Epithelial cell of esophagus (primary cell): ENCODE measurements around the gene CLIP3.

Experiments used
- DNase-seq: peaks from one replicate; pipeline ENCODE4 v3.0.0; 2010; ENCODE audit warnings: low read depth
- H3K4me3 ChIP-seq: 2 replicates; pipeline ENCODE4 v1.5.1; 2011; ENCODE audit warnings: mild to moderate bottlenecking, low read length, control low read depth
- TF ChIP-seq, protein P1 (sequence below): IDR thresholded peaks from 2 replicates; pipeline ENCODE4 v1.5.1; 2011; ENCODE audit warnings: low read depth, mild to moderate bottlenecking, low read length, control low read depth, inconsistent platforms; ENCODE audit not compliant: insufficient read depth; ENCODE audit errors: missing control alignments

CLIP3 gene

GRCh38 chr19:36028313-36029041, 4.2 kb downstream of the CLIP3 start:
- no peak for DNase-seq
- no peak overlapping the region for H3K4me3 ChIP-seq
- TF ChIP-seq, protein P1, sequence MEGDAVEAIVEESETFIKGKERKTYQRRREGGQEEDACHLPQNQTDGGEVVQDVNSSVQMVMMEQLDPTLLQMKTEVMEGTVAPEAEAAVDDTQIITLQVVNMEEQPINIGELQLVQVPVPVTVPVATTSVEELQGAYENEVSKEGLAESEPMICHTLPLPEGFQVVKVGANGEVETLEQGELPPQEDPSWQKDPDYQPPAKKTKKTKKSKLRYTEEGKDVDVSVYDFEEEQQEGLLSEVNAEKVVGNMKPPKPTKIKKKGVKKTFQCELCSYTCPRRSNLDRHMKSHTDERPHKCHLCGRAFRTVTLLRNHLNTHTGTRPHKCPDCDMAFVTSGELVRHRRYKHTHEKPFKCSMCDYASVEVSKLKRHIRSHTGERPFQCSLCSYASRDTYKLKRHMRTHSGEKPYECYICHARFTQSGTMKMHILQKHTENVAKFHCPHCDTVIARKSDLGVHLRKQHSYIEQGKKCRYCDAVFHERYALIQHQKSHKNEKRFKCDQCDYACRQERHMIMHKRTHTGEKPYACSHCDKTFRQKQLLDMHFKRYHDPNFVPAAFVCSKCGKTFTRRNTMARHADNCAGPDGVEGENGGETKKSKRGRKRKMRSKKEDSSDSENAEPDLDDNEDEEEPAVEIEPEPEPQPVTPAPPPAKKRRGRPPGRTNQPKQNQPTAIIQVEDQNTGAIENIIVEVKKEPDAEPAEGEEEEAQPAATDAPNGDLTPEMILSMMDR: no peak

DNA sequence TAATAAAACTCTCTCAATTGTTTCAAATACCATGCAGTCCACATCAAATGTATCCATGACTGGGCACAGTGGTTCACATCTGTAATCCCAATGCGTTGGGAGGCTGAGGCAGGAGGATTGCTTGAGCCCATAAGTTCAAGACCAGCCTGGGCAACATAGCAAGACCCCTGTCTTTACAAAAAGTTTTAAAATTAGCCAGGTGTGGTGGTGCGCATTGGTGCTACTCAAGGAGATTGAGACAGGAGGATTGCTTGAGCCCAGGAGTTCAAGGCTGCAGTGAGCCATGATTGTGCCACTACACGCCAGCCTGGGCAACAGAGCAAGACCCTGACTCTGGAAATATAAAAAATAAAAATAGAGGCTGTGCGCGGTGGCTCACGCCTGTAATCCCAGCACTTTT, 5.0 kb downstream of the CLIP3 start:
- H3K4me3 ChIP-seq: no peak overlapping the region
- no peak for DNase-seq
- TF ChIP-seq, protein P1: no peak

DNA sequence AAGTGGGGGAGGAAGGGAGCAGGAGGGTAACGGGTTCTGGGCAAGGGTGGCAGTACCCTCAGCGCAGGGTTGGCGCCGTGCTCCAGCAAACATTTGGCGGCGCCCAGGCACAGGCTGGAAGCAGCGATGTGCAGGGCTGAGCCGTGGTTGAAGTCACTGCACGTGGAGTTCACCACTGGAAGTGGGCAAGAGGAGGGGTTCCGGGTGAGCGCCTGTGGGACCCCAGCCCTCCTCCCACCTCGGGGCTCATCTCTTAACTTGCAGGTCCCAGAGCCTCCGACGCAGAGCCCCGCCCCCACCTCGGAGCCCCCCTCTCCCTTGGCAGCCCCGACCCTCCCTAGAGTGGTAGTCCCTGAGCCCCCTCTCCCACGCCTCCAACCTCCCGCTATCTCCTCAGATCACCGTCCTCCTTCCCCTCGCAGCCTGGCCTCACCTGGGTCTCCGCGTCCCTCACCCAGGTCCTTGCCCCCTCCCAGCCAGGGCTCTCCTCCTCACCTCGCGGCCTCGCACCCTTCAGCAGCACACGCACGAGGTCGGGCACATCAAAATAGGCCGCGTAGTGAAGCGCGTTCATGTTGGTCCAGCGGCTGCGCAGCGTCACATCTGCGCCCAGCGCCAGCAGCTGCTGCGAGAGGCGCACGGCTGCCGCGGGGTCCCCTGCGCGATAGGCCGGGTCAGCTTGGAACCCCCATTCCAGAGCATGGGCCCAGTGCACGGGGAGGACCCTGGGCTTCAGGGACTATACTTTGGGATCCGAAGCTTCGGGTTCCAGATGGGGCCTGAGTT, 6.4 kb downstream of the CLIP3 start:
- H3K4me3 ChIP-seq: no peak overlapping the region
- DNase-seq: no peak
- TF ChIP-seq, protein P1: no peak

DNA sequence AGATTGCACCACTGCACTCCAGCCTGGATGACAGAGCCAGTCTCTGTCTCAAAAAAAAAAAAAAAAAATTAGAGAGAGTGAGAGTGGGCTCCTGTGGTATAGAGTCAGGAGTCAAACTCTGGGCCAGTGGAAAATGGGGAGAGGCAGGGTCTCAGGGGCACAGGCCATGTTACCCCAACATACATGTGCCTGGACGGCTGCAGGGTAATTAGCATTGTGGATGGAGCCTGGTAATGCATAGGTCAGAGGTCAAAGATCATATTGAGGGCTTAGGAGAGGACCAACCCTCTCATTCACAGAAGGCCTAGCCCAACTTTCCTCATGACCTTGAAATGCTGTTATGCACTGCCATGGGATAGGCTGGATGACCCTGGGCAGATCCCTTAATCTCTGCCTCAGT, 7.1 kb downstream of the CLIP3 start:
- DNase-seq: no peak
- TF ChIP-seq, protein P1: no peak
- no peak overlapping the region for H3K4me3 ChIP-seq

DNA sequence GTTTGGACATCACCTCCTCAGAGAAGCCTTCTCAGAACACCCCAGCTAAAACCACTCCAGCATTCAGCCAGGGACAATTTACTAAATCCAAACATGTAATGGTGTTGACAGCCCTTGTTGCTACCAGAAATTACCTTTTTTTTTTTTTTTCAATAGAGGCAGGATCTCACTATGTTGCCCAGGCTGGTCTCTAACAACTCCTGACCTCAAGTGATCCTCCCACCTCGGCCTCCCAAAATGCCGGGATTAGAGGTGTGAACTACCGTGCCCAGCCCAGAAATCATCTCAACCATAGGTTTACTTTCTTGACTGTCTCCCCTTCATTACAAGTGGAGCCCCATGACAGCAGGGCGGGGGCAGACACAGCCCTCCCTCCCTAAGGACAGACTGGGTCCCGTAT, 9.2 kb downstream of the CLIP3 start:
- no peak overlapping the region for H3K4me3 ChIP-seq
- DNase-seq: no peak
- TF ChIP-seq, protein P1: no peak

DNA sequence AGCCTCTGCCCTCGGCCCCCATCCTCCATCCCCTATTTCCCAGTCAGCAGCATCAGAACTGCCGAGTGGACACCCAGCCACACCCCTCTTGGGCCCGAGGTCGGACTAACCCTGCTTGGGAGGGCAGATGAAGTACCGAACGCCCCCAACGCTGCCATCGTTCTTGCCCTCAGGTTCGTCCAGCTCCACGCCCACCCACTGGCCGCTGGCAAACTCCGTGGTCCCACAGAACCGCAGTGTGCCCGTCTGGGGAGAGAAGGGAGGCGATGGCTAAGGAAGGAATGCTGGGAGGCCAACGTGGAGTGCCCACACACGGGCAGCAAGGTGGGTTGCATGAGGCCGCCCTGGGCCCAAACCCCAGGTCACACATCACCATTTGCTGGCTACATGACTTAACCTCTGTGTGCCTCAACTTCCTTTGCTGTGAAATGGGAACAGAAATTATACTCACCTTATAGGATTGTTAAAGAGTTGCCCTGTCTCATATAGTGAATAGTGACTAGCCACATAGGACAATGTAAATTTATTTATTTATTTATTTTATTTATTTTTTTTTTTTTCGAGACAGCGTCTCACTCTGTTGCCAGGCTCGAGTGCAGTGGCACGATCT, 13.5 kb downstream of the CLIP3 start:
- no peak for DNase-seq
- TF ChIP-seq, protein P1: no peak
- H3K4me3 ChIP-seq: no peak overlapping the region
